K562 (cell line): Measurements from ENCODE around the gene CD1D. TPM values are rescaled to one million over a fixed set of nuclear protein-coding genes. Genes with fewer than 3 reads are reported as not detected.

ENCODE experiments used
- ATAC-seq: fragments of 200-7000 bp; cut with Tn5 transposase; 3 replicates; pipeline ENCODE4 v1.9.1; 2020; ENCODE audit warnings: moderate library complexity
- BruUV-seq: library from RNA; stranded (reverse); fragments of 400-500 nt; replicated peaks from 2 replicates; lab custom pipeline; 2021; lab: Mats Ljungman, UMichigan
- CTCF ChIA-PET: fragments of 300-600 bp; formaldehyde crosslinking; extraction: SDS; loops from one replicate; lab custom pipeline; 2021; ENCODE audit warnings: low intra/inter-chr PET ratio; lab: Yijun Ruan, JAX
- POLR2A ChIA-PET: fragments of 300-600, 350-650 bp; sonication (Branson Sonifier 250); formaldehyde crosslinking; extraction: SDS; loops from one replicate; lab custom pipeline; 2021; ENCODE audit warnings: antibody characterized with exemption, inconsistent platforms; lab: Yijun Ruan, JAX
- DNase-seq, 4 experiments: peaks; one replicate each; pipeline versions ENCODE4 v3.0.0 to v3.0.0-alpha.2; 2011 to 2018; ENCODE audit warnings: low spot score in 3 of 4, mixed read lengths in 3 of 4; ENCODE audit errors: extremely low read depth in 1 of 4
- FAIRE-seq: peaks from 2 replicates; lab custom pipeline; 2011; peaks lifted over from hg19 to GRCh38; lab: Jason Lieb, UNC
- H2AFZ ChIP-seq: 2 replicates; pipeline ENCODE4 v1.6.0; 2011; ENCODE audit warnings: low read depth, low read length, control low read depth, inconsistent platforms
- H3K27ac ChIP-seq: fragments of 200-600 bp; 3 replicates; pipeline ENCODE4 v1.8.0; 2011; ENCODE audit warnings: low read depth, mild to moderate bottlenecking, control low read depth, inconsistent platforms, low read length, moderate library complexity, mixed read lengths; ENCODE audit errors: extremely low read depth
- H3K27me3 ChIP-seq, 2 experiments: fragments of 300-600 bp in 1 of 2; 2 replicates in 1 of 2; 3 replicates in 1 of 2; pipeline versions ENCODE4 v1.6.0 to v1.8.0; 2011; ENCODE audit warnings: inconsistent platforms in 2 of 2, low read length in 2 of 2, mild to moderate bottlenecking in 1 of 2, mixed read lengths in 1 of 2, moderate library complexity in 1 of 2; ENCODE audit not compliant: control insufficient read depth in 2 of 2, insufficient read depth in 2 of 2
- H3K36me3 ChIP-seq: fragments of 300-600 bp; 3 replicates; pipeline ENCODE4 v1.8.0; 2011; ENCODE audit warnings: mild to moderate bottlenecking, low read length, inconsistent platforms; ENCODE audit not compliant: control insufficient read depth, insufficient read depth
- H3K4me1 ChIP-seq, 2 experiments: fragments of 200-600 bp in 1 of 2; replicated peaks in 1 of 2; 2 replicates in 1 of 2; 3 replicates in 1 of 2; pipeline versions ENCODE4 v1.5.1 to v1.8.0; 2011; ENCODE audit warnings: inconsistent platforms in 2 of 2, low read length in 2 of 2, mild to moderate bottlenecking in 1 of 2, mixed read lengths in 1 of 2, moderate library complexity in 1 of 2; ENCODE audit not compliant: control insufficient read depth in 2 of 2, insufficient read depth in 2 of 2
- H3K4me2 ChIP-seq: 2 replicates; pipeline ENCODE4 v1.6.1; 2011; ENCODE audit warnings: low read length, control low read depth, inconsistent platforms, mixed read lengths; ENCODE audit not compliant: insufficient read depth
- H3K4me3 ChIP-seq: fragments of 200-600 bp; sonication (generic), shearing (Covaris generic); 2 replicates; pipeline ENCODE4 v1.5.1; 2016; ENCODE audit warnings: control low read depth, inconsistent platforms
- H3K79me2 ChIP-seq: fragments of 200-600 bp; 3 replicates; pipeline ENCODE4 v1.8.0; 2011; ENCODE audit warnings: low read length, inconsistent platforms; ENCODE audit not compliant: control insufficient read depth, insufficient read depth
- H3K9ac ChIP-seq, 2 experiments: 2 replicates each; pipeline versions ENCODE4 v1.6.0 to v1.6.1; 2011; ENCODE audit warnings: low read depth in 2 of 2, low read length in 2 of 2, control low read depth in 1 of 2, inconsistent platforms in 1 of 2, mild to moderate bottlenecking in 1 of 2, mixed read lengths in 1 of 2; ENCODE audit not compliant: insufficient read depth in 1 of 2
- H3K9me1 ChIP-seq: one replicate; pipeline ENCODE4 v1.6.0; 2011; ENCODE audit warnings: inconsistent platforms, mild to moderate bottlenecking, low read length, moderate library complexity; ENCODE audit not compliant: control insufficient read depth, insufficient read depth
- H3K9me3 ChIP-seq: replicated peaks from 2 replicates; pipeline ENCODE4 v1.5.1; 2011; ENCODE audit warnings: low read depth, low read length, inconsistent platforms; ENCODE audit not compliant: control insufficient read depth, insufficient read depth
- H4K20me1 ChIP-seq: replicated peaks from 2 replicates; pipeline ENCODE4 v1.6.1; 2011; ENCODE audit warnings: low read length, inconsistent platforms, mixed read lengths; ENCODE audit not compliant: control insufficient read depth, insufficient read depth
- BHLHE40 ChIP-seq: IDR thresholded peaks from 2 replicates; pipeline ENCODE4 v1.6.1; 2011; ENCODE audit warnings: low read length, improper control_type of control experiment
- CBFA2T2 ChIP-seq: fragments of 450-650 bp; conservative IDR thresholded peaks from 2 replicates; pipeline ENCODE4 v1.6.1; 2017; ENCODE audit warnings: mild to moderate bottlenecking
- CBFA2T3 ChIP-seq: fragments of 450-650 bp; IDR thresholded peaks from 2 replicates; pipeline ENCODE4 v1.6.1; 2017
- CREM ChIP-seq: IDR thresholded peaks from 2 replicates; pipeline ENCODE4 v1.6.1; 2014; ENCODE audit warnings: antibody characterized with exemption, low read depth
- KLF16 ChIP-seq: IDR thresholded peaks from 2 replicates; pipeline ENCODE4 v1.6.1; 2016; ENCODE audit warnings: antibody characterized with exemption
- MTA1 ChIP-seq: fragments of 450-650 bp; IDR thresholded peaks from 2 replicates; pipeline ENCODE4 v1.6.1; 2017; ENCODE audit warnings: borderline replicate concordance
- NCOR1 ChIP-seq: fragments of 450-650 bp; IDR thresholded peaks from 2 replicates; pipeline ENCODE4 v1.6.1; 2016; ENCODE audit warnings: mild to moderate bottlenecking, moderate library complexity
- RAD21 ChIP-seq, 2 experiments: fragments of 250-450 bp in 1 of 2; fragments of 450-650 bp in 1 of 2; sonication (Bioruptor Pico) in 1 of 2; formaldehyde crosslinking in 1 of 2; IDR thresholded peaks in 1 of 2; conservative IDR thresholded peaks in 1 of 2; 2 replicates each; pipeline versions ENCODE4 v1.4.0 to v1.8.0; 2020 to 2022; ENCODE audit warnings: mild to moderate bottlenecking in 2 of 2, moderate library complexity in 1 of 2
- SMC3 ChIP-seq: conservative IDR thresholded peaks from 2 replicates; pipeline ENCODE4 v1.6.1; 2011; ENCODE audit warnings: low read depth, low read length, improper control_type of control experiment; ENCODE audit not compliant: insufficient read depth
- ZFPM2 ChIP-seq: fragments of 250-450 bp; sonication (Bioruptor Pico); IDR thresholded peaks from 2 replicates; pipeline ENCODE4 v1.5.1; 2022; ENCODE audit warnings: mild to moderate bottlenecking
- WGBS: fragments of 100-300 bp; shearing (Covaris generic); methylation state at CpG from one replicate; pipeline ENCODE4 v1.1.6; 2016; ENCODE audit warnings: low coverage, mixed read lengths; ENCODE audit not compliant: insufficient coverage; ENCODE audit errors: missing lambda C conversion rate; 5-methylcytosine and 5-hydroxymethylcytosine counted together
- in situ Hi-C: fragments of 300-500 bp; cut with MboI; formaldehyde crosslinking; loops from 4 replicates; pipeline ENCODE4 v1.15.0; 2018; ENCODE audit warnings: inconsistent platforms, mixed read lengths
- intact Hi-C: fragments of 100-400 bp; cut with micrococcal nuclease; formaldehyde crosslinking; loops from 2 replicates; pipeline ENCODE4 v1.14.2; 2022
- polyA plus RNA-seq, 8 experiments: library from polyadenylated mRNA; depleted of rRNA in 4 of 8; stranded (reverse) in 5 of 8; unstranded in 3 of 8; fragments of >200 nt; fragmentation: Nextera tagmentation in 2 of 8; fragmentation: Illumina TruSeq in 1 of 8; extraction: Ambion mirVana in 2 of 8; extraction: Trizol in 1 of 8; gene quantifications; 2 replicates each; pipeline versions ENCODE4 v1.2.1 to v1.2.3, GENCODE V29; 2011 to 2014; ENCODE audit warnings: inconsistent platforms in 1 of 8, missing spikeins in 1 of 8
- total RNA-seq, 7 experiments: library from RNA; depleted of rRNA in 6 of 7; stranded (reverse); fragments of >200 nt in 6 of 7; fragmentation: Illumina TruSeq in 2 of 7; extraction: Trizol in 2 of 7; gene quantifications; 2 replicates each; pipeline versions ENCODE4 v1.2.1 to v1.2.3, GENCODE V29; 2011 to 2021; ENCODE audit warnings: low replicate concordance in 1 of 7
- TF ChIP-seq, protein P1 (sequence below): fragments of 450-650 bp; formaldehyde crosslinking; IDR thresholded peaks from 2 replicates; pipeline ENCODE4 v1.4.0; 2020; ENCODE audit warnings: mild to moderate bottlenecking, moderate library complexity
- TF ChIP-seq, protein P2 (sequence below), 2 experiments: fragments of 450-650 bp; formaldehyde crosslinking in 1 of 2; IDR thresholded peaks; 2 replicates each; pipeline versions ENCODE4 v1.4.0 to v1.6.1; 2014 to 2020; ENCODE audit warnings: mild to moderate bottlenecking in 2 of 2, borderline replicate concordance in 1 of 2, low read depth in 1 of 2

CD1D gene
- total and polyA plus RNA-seq, 9 of the 15 experiments (the other 6 are each of a cell fraction or from before 2014, with no cell fraction given): 0.03 TPM; not detected in 8

- POLR2A ChIA-PET: interaction anchor here (0.7 kb wide), 2 partner anchors 843 to 1028 kb away, joined by 3 read pairs; no protein-coding TSS in a partner anchor
- Histone ChIP-seq H3K4me1 (no peaks in the 10 kb centered on the region; a peak in 1 of 5 replicates), H3K36me3 (no peaks in the 10 kb centered on the region), H3K27ac (no peak overlapping the region), H3K79me2 (no peaks in the 10 kb centered on the region), H3K9ac (no peak overlapping the region), H3K4me3 (no peak overlapping the region), H3K9me1 (no peaks in the 10 kb centered on the region), H4K20me1 (no peaks in the 10 kb centered on the region), H3K9me3 (no peaks in the 10 kb centered on the region), H3K4me2 (no peak overlapping the region), H2AFZ (peak overlapping the region; percentile 69), H3K27me3 (no peaks in the 10 kb centered on the region)
- FAIRE-seq (peak; percentile 91), DNase-seq (peak; percentile 31 to 71 (median 40)), ATAC-seq (peak; percentile 97)
- in situ Hi-C loops (no loop called here), intact Hi-C loops (loop anchor here (2.0 to 5.0 kb wide), 3 partner anchors 293 to 873 kb away; partner anchors contain the start of gene AIM2)
- BruUV-seq: no TSS peak
- CTCF ChIA-PET: interaction anchor here (0.6 to 1.4 kb wide), 4 partner anchors 292 to 868 kb away, joined by 3 to 5 read pairs (median 4); no protein-coding TSS in a partner anchor
- WGBS: 6% methylated on average over 7 of the region's 7 CpGs
- peak; percentile 60 for TF ChIP-seq CBFA2T3
- TF ChIP-seq NCOR1: peak; percentile 14; the same call in 1 of the 2 replicates
- peak; percentile 73 to 77 for TF ChIP-seq RAD21 (CRISPR knock-in tag; conservative IDR thresholded peaks at IDR 0.05 in 1 of 2, IDR thresholded peaks at IDR 0.05 in 1 of 2)
- TF ChIP-seq, protein P1, sequence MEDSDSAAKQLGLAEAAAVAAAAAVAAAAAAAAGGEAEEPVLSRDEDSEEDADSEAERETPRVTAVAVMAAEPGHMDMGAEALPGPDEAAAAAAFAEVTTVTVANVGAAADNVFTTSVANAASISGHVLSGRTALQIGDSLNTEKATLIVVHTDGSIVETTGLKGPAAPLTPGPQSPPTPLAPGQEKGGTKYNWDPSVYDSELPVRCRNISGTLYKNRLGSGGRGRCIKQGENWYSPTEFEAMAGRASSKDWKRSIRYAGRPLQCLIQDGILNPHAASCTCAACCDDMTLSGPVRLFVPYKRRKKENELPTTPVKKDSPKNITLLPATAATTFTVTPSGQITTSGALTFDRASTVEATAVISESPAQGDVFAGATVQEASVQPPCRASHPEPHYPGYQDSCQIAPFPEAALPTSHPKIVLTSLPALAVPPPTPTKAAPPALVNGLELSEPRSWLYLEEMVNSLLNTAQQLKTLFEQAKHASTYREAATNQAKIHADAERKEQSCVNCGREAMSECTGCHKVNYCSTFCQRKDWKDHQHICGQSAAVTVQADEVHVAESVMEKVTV (CRISPR knock-in tag): 0 out of 2 replicates have a peak, but pooled peaks have one; percentile 46
- peak; percentile 63; the same call in 1 of the 2 replicates for TF ChIP-seq BHLHE40
- TF ChIP-seq KLF16: no peak
- TF ChIP-seq, protein P2, sequence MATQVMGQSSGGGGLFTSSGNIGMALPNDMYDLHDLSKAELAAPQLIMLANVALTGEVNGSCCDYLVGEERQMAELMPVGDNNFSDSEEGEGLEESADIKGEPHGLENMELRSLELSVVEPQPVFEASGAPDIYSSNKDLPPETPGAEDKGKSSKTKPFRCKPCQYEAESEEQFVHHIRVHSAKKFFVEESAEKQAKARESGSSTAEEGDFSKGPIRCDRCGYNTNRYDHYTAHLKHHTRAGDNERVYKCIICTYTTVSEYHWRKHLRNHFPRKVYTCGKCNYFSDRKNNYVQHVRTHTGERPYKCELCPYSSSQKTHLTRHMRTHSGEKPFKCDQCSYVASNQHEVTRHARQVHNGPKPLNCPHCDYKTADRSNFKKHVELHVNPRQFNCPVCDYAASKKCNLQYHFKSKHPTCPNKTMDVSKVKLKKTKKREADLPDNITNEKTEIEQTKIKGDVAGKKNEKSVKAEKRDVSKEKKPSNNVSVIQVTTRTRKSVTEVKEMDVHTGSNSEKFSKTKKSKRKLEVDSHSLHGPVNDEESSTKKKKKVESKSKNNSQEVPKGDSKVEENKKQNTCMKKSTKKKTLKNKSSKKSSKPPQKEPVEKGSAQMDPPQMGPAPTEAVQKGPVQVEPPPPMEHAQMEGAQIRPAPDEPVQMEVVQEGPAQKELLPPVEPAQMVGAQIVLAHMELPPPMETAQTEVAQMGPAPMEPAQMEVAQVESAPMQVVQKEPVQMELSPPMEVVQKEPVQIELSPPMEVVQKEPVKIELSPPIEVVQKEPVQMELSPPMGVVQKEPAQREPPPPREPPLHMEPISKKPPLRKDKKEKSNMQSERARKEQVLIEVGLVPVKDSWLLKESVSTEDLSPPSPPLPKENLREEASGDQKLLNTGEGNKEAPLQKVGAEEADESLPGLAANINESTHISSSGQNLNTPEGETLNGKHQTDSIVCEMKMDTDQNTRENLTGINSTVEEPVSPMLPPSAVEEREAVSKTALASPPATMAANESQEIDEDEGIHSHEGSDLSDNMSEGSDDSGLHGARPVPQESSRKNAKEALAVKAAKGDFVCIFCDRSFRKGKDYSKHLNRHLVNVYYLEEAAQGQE (IDR thresholded peaks at IDR 0.05; ENCODE audit: borderline replicate concordance): peak; percentile 57; the same call in 1 of the 2 replicates
- TF ChIP-seq, protein P2 (CRISPR knock-in tag; IDR thresholded peaks at IDR 0.05; ENCODE audit: low read depth): no peak
- 0 out of 2 replicates have a peak, but pooled peaks have one; percentile 21 for TF ChIP-seq CBFA2T2
- peak; percentile 26; the same call in 1 of the 2 replicates for TF ChIP-seq CREM
- TF ChIP-seq ZFPM2 (CRISPR knock-in tag): no peak
- TF ChIP-seq SMC3: peak; percentile 39; the same call in 1 of the 2 replicates
- no peak for TF ChIP-seq MTA1
These were observed 23.2 kb downstream of the CD1D start for GRCh38 chr1:158203693-158204457.
